ENCODE data around the gene CACNA1I. TPM values are rescaled to one million over a fixed set of nuclear protein-coding genes. Genes with fewer than 3 reads are reported as not detected.

Gene CACNA1I
- total and polyA plus RNA-seq, 2 of the 8 experiments (the other 6 are each of a cell fraction or from before 2014, with no cell fraction given), result 0.77 to 1.2 TPM

DNA sequence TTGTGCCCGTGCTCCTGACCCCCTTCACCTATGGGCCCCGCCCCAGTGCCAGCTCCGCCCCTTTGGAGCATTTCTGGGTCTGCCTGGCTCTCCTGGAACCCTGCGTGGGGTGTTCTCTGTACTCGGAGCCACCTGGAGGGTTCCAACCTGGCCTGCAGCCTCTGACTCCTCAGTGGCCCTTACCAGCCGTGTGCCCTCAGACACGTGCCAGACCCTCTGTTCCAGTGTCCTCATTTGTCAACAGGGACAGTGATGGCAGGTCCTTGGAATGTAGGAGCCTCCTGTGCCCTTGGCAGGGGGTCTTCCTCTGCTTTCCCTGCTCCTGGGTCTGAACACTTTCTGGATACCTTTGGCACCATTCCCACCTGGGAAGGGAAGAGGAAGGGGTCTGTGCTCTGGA lies 96.4 kb downstream of the CACNA1I start:
- Histone ChIP-seq H3K79me1 (ENCODE audit: low read depth, low read length) (no peaks in the 10 kb centered on the region), H3K27me3 (replicated peaks in 1 of 4; ENCODE audit: control insufficient read depth in 3 of 4, extremely low read depth in 1 of 4, insufficient read depth in 3 of 4, low read length in 3 of 4) (peaks cover 6 to 16% (median 15%) of the 10 kb centered on the region in 4 experiments), H3K27ac (ENCODE audit: low read depth, low read length) (no peak overlapping the region), H4K20me1 (replicated peaks in 1 of 2; ENCODE audit: control insufficient read depth in 1 of 2, insufficient read depth in 2 of 2, low read length in 2 of 2) (peaks cover 0 to 4% of the 10 kb centered on the region in 2 experiments), H3K9ac (replicated peaks in 1 of 4; ENCODE audit: extremely low read depth in 1 of 4, low read depth in 3 of 4, low read length in 3 of 4) (no peak overlapping the region), H3K79me2 (ENCODE audit: control insufficient read depth in 1 of 2, insufficient read depth in 2 of 2, low read length in 2 of 2) (no peaks in the 10 kb centered on the region), H3K4me3 (ENCODE audit: extremely low read depth in 1 of 4, insufficient read depth in 2 of 4, low read depth in 3 of 4, low read length in 4 of 4) (no peak overlapping the region), H4K91ac (replicated peaks; ENCODE audit: insufficient read length, low read length) (peak overlapping the region; percentile 76), H3K4me2 (ENCODE audit: insufficient read depth in 1 of 2, low read depth in 2 of 2, low read length in 2 of 2) (no peak overlapping the region), H3K56ac (replicated peaks; ENCODE audit: insufficient read length, low read depth, low read length) (no peak overlapping the region), H3K23me2 (ENCODE audit: low read depth, low read length) (peaks cover 14% of the 10 kb centered on the region; the same call in 1 of the 2 replicates), H3K18ac (ENCODE audit: extremely low read depth, low read length) (peak overlapping the region; percentile 19; the same call in 1 of the 2 replicates), H3K9me3 (ENCODE audit: insufficient read depth in 2 of 2, low read depth in 1 of 2, low read length in 1 of 2) (peaks cover 5 to 8% of the 10 kb centered on the region in 2 experiments; a peak in 3 of 4 replicates), H3K4ac (replicated peaks; ENCODE audit: insufficient read length, low read depth, low read length) (no peak overlapping the region), H2AFZ (ENCODE audit: low read length) (no peak overlapping the region), H3K14ac (ENCODE audit: insufficient read length) (no peak overlapping the region), H2BK5ac (ENCODE audit: low read depth, low read length) (peak overlapping the region; percentile 60), H3K4me1 (replicated peaks in 1 of 4; ENCODE audit: control insufficient read depth in 3 of 4, insufficient read depth in 4 of 4, low read length in 3 of 4) (peaks cover 0 to 30% (median 21%) of the 10 kb centered on the region in 4 experiments; a peak in 6 of 7 replicates), H2BK20ac (ENCODE audit: low read length) (no peak overlapping the region), H3K23ac (ENCODE audit: insufficient read length) (no peak overlapping the region), H2BK15ac (ENCODE audit: low read length) (0 out of 2 replicates have a peak overlapping the region, but pooled peaks have one; percentile 16), H2AK5ac (ENCODE audit: low read depth, low read length) (no peak overlapping the region), H2BK120ac (replicated peaks; ENCODE audit: low read depth, low read length) (no peak overlapping the region), H4K8ac (ENCODE audit: extremely low read depth, insufficient read depth, low read length) (peak overlapping the region; percentile 63; the same call in 1 of the 2 replicates), H4K5ac (ENCODE audit: insufficient read length, low read depth, low read length) (no peak overlapping the region), H2BK12ac (ENCODE audit: low read depth, low read length) (0 out of 2 replicates have a peak overlapping the region, but pooled peaks have one; percentile 63), H3K36me3 (ENCODE audit: control insufficient read depth in 2 of 4, insufficient read depth in 4 of 4, low read length in 3 of 4) (peaks cover 0 to 5% (median under 1%) of the 10 kb centered on the region in 4 experiments; a peak in 2 of 8 replicates)
- 69% methylated on average over 7 of the region's 7 CpGs; no CpG with 5 or more reads in 1 of the 2 experiments for WGBS, 2 experiments (ENCODE audit: extremely low coverage in 1 of 2, insufficient coverage in 1 of 2, insufficient read length in 1 of 2, insufficient replicate concordance in 2 of 2, low coverage in 1 of 2, low lambda C conversion rate in 2 of 2, missing lambda C conversion rate in 1 of 2)
- POLR2A ChIA-PET (ENCODE audit: partially characterized antibody), result interaction anchor here (1.3 kb wide), 1 partner anchor 13 kb away, joined by 3 read pairs; no protein-coding TSS in a partner anchor
- CTCF ChIA-PET (ENCODE audit: partially characterized antibody), result no interaction called here
- DNase-seq (ENCODE audit: low read depth in 1 of 2, low spot score in 2 of 2) (no peak), FAIRE-seq (no peak)
- TF ChIP-seq TEAD4 (IDR thresholded peaks at IDR 0.05; ENCODE audit: low read depth, low read length) (peak; percentile 50), KDM4A (IDR thresholded peaks at IDR 0.05; ENCODE audit: low read depth, low read length, severe bottlenecking) (no peak)
- TF ChIP-seq, protein P1, sequence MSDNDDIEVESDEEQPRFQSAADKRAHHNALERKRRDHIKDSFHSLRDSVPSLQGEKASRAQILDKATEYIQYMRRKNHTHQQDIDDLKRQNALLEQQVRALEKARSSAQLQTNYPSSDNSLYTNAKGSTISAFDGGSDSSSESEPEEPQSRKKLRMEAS (IDR thresholded peaks at IDR 0.05), result peak; percentile 51; the same call in 1 of the 2 replicates
